HG03025 (cell line): ENCODE results near the gene BRD3.

ENCODE experiments used
- ATAC-seq: cut with Tn5 transposase; IDR thresholded peaks from one replicate; pipeline ENCODE4 v1.9.1; 2021; ENCODE audit warnings: mild to moderate bottlenecking, moderate library complexity; ENCODE audit not compliant: unreplicated experiment, low FRiP score

BRD3 gene

DNA sequence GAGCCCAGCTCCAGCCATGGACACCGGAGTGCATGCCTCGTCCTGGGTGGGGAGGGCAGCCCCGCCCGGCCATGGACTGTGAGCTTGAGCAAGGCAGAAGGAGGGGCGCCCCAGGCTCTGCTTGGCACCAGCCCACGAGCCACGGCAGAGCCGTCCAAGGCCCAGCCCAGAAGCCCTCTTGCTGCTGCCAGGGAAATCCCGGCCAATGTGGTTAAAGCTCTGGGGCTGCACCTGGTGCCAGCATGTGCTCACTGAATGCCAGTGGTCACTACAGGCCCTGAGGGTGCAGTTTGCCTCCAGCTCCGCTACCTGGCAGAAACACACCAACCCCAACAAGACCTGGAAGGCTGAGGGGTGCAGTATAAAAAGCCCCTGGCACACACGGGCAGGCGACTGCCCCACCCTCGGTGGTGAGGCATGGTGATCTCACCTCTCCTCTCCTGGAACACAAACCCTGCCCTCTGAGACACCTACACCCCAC, 11.8 kb downstream of the BRD3 start:
- no peak for ATAC-seq

- no peak for ATAC-seq
Measured at GRCh38 chr9:134054891-134055811, 12.7 kb downstream of the BRD3 start.

- no peak for ATAC-seq
Measured at GRCh38 chr9:134053941-134054761, 13.7 kb downstream of the BRD3 start.

- ATAC-seq, result no peak
Measured at GRCh38 chr9:134053401-134053871, 14.4 kb downstream of the BRD3 start.

DNA sequence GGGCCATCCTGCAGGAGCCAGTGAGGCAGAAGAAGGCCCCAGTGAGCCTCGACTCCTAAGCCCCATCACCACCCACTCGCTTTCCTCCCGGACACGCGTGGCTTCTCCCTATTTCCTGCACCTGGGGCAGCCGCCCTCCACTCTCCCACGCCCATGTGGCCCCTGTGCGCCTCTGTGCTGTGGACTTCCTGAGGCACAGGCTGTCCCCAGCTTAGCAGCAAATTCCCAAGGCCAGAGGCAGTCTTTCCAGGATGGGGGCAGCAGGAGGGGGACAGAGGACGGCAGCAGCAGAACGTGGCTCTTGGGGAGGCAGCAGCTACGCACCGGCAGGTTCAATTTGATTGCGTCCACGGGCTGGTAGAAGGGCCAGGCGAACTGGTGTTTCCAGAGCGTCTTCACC, 14.9 kb downstream of the BRD3 start:
- no peak for ATAC-seq

GRCh38 chr9:134052491-134052890, 15.3 kb downstream of the BRD3 start:
- ATAC-seq, result no peak

- no peak for ATAC-seq
Measured at GRCh38 chr9:134051319-134051718, 16.5 kb downstream of the BRD3 start.

DNA sequence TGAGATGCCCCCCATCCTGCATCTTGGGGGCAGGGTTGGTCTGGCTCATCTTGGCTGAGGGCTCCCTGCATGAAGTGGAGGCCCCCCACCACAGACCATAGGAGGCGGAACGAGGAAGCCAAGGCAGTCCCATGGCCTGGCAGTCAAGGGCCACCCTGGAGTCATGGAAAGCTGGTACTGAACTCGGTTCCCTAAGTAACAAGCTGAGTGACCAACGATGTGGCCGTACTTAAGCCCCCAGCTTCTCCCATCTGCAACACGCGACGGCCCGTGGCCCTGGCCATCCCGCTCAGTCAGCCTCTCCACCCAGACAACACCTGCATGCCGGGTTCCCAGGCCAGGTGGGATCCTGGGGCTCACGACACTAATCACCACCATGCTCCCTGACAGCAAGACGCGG, 17.1 kb downstream of the BRD3 start:
- ATAC-seq, result no peak

GRCh38 chr9:134049772-134050588, 17.8 kb downstream of the BRD3 start:
- ATAC-seq, result no peak

DNA sequence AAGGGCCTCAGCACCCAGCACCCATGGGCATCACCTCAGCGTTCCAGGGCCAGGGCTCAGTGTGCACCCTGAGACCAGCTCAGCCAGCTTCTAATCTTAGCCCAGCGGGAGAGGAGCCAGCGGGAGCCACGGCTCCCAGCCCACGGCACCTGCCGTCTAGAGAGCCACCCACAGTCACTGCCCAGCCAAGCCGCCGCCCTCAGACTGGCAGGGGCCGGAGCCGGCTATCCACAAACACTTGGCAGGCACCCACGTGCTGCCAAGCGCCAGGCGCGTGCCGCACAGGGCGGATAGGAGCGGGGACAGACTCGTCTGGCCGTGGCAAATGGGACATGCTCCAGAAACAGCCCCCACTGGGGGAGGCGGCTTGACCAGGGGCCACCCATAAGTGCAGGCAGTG, 18.6 kb downstream of the BRD3 start:
- no peak for ATAC-seq

DNA sequence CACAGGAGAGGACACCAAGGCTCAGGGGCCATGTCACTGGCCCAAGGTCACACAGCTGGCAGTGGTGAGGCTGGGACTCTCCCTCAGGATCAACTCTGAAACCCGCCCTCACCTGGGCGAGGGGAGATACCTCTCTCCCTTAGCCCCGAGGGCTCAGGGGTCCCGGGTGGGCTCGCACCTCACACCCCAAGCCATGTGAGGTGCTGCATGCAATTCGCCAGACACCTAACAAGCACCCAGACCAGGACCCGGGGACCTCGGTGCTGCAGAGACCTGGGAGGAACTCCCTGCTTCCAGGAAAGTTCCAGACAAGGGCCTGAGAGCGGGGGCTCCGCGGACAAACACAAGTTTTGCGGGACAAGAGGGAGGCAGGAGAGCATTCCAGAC, 19.3 kb downstream of the BRD3 start:
- ATAC-seq, result no peak

GRCh38 chr9:134047868-134048581, 19.8 kb downstream of the BRD3 start:
- ATAC-seq, result no peak

DNA sequence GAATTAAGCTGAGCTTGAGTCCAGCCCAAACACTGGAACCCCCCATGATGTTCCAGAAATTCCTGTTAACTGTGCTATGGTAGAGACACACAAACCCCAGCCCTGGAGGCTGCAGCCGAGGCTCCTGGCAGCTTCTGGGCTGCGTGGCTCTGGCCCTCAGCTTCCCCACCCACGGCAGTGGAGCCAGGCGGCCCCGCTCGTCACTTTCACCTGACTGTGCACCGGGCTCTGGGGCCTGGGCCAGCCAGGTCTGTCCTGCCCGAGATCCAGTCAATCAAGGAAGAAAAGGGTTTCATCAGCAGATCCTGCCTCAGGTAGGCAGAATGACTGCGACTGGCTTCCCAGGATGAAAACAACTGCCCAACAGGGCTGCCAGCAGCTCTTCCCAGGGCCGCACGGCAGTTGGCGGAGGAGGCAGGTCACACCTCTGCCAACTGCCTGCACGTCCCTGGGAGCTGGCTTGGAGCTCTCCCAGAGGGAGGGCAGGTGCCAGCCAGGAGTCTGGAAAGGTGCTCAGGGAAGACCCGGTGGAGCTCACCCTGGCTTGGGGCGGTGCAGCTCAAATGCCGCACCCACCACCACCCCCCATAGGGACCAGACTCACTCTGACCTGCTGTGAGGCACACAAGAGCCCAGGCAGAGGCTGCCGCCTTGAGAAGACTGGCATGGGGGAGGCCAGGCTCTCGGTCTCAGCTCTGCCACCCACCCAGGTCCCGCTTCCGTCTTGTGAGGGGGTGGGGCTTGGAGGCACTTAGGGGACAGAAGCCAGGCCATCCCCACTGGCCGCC, 20.7 kb downstream of the BRD3 start:
- no peak for ATAC-seq

DNA sequence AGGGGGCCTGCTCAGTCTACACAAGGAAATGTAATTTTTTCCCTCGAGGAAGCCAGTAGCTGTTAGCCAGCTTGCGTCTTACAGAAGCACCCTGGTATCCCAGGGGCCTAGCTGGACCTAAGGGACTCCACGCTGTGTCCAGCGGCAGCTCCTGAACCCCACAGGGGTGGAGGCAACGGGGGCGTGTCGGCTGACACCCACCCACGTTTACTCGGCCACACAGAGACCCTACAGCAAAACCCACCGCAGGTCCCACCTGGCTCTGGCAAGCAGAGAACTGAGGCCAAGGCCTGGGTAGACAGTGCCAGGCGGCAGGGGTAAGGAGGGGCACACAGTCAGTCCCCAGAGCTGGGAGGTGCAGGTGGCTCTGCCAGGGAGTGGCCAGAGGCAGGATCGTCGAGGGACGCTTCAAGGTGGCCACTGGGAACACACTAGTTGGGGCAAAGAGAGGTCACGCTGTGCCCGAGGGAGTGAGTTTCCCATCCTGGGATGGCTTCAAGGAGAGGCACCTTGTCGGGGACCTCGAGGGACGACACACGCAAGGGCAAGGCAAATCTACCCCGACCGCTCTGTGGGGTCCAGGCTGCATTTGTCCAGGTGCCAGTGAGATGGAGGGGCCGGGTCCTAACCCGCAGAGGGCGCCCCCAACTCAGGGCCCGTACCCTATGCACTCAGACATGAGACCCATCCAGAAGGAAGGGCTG, 21.8 kb downstream of the BRD3 start:
- ATAC-seq, result no peak

- no peak for ATAC-seq
Measured at GRCh38 chr9:134044944-134045343, 22.9 kb downstream of the BRD3 start.

- no peak for ATAC-seq
Measured at GRCh38 chr9:134043531-134043988, 24.3 kb downstream of the BRD3 start.

- ATAC-seq, result no peak
Measured at GRCh38 chr9:134041649-134041962, 26.2 kb downstream of the BRD3 start.

DNA sequence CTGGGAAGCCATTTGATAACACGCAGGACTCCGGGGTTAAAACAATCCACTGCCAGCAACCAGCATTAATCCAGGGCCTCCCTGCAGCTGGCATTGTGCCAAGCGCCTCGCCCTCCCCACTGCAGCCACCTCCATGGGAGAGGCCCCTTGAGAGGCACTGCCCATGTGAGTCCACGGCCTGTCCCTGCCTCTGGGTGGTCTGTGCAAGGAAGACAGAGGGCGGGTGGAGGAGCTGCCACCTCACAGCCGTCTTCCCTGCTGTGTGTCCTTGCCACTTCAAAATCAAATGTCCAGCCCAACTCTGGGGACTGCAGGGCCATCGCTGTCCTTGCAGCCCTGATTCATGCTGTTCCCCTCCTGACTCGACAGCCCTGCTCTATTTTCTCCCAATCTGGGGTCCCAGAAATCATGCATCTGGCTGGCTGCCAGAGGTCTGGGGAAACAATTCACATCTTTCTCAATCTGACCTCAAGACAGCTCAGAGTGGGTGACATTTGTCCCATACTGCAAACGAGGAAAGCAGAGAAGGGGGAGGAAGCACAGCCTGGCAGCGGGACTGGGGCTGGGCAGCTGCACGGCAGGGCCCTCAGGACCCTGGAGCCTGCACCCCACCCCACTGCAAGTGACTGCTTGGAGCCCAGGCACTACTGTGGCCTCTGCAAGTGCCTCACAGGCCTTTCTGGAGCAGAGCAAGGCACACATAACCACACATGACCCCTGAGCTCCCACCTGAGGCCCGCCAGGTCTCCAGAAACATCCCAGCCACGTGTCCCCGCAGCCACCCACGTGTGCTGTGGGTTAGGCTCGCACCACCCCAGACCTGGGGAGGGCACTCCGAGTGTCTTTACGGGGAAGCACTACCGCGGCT, 26.8 kb downstream of the BRD3 start:
- ATAC-seq, result no peak
